Cardiac fibroblast (primary cell): Measurements from ENCODE around the gene MYH2.

Experiments
- DNase-seq, 2 donors: peaks; one replicate each; pipeline versions ENCODE4 v3.0.0 to v3.0.0-alpha.2; 2010; ENCODE audit warnings: low read depth in 2 of 2
- H3K4me3 ChIP-seq, 2 donors: replicated peaks in 1 of 2; 1 replicate in 1 of 2; 2 replicates in 1 of 2; pipeline ENCODE4 v1.5.1; 2011; ENCODE audit warnings: low read depth in 2 of 2, low read length in 2 of 2, mild to moderate bottlenecking in 2 of 2, moderate library complexity in 1 of 2
- CTCF ChIP-seq: IDR thresholded peaks from one replicate; pipeline ENCODE4 v1.5.1; 2011; ENCODE audit warnings: low read depth, mild to moderate bottlenecking, low read length, inconsistent platforms

Gene MYH2

GRCh38 chr17:10549096-10549842 is at the start of gene MYH2:
Gene MYH2 (minus strand): TSS chr17:10549658. CDS start chr17:10547920, 1,738 bp downstream.
- no peak for TF ChIP-seq CTCF

DNA sequence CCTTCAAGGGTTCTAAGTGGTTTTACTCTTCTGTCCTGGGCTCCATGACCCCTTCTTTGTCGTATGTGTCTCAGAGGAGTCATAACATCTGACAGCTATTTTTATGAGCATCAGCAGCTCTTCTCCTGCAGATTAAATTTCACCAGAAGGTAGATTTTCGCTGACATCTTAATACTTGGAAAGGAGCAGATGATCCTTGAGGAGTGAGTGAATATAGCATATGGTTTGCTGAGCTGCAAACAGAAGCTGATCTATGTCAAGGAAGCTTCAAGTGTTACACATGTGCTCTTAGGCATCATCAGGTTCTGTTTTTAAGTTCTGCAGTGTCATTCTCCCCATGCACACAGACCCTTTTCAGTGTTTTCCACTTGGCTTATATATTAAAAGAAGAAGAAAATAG is 49.2 kb upstream of the MYH2 start:
- no peak overlapping the region for H3K4me3 ChIP-seq
- TF ChIP-seq CTCF: no peak
- no peak for DNase-seq

More at GRCh38 chr17:10549096-10549842, at the start of gene MYH2:
- no peak for DNase-seq
- H3K4me3 ChIP-seq: no peak within 1 kb of the TSS

DNA sequence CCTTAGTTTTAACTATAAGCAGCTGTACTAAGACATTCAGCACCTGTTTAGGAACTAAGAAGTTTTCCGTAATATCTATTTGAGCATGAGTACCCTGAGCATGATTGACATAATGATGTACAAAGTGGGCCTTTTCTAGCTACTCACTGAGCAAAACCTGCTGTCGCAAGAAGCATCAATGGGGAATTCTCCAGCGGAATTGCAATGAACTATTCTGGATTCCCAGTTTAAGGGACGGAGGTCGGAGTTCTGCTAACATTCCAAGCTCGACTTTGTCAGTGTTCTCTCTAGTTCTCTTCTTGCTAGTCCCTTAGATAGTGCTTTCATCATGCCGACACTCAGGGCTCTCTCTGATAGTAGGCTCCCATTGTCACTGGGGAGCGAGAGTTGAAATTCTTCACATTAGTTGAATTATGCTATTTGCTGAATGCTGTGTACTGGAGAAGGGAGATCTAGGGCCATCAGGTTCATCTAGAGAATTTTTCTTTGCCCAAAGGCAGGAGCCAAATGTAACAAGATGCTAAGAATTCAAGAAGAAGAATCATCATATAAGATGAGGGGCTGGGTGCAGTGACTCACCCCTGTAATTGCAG is 40.2 kb upstream of the MYH2 start:
- no peak overlapping the region for H3K4me3 ChIP-seq
- DNase-seq: no peak
- no peak for TF ChIP-seq CTCF

DNA sequence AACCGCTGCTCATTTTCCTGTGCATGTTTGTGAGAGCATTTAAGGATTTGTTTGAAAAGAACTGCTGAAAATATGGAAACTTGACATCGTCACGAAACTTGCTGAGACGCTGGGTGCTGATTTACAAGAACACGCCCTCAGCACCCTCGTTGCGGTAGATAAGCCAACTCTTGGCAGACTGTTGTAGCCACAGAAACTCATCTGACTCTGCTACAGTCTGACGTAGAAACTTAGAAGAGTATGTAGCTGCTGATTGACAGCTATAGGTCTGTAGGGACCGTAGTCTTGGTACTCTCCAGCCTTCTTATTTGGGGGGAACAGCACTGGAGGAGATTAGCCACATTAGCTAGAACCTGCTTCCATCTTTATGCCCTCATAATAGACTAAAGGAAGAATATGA is 36.1 kb upstream of the MYH2 start:
- no peak overlapping the region for H3K4me3 ChIP-seq
- TF ChIP-seq CTCF: no peak
- DNase-seq: no peak

- no peak overlapping the region for H3K4me3 ChIP-seq
- TF ChIP-seq CTCF: no peak
- no peak for DNase-seq
Measured at GRCh38 chr17:10583834-10584233, 34.4 kb upstream of the MYH2 start.

DNA sequence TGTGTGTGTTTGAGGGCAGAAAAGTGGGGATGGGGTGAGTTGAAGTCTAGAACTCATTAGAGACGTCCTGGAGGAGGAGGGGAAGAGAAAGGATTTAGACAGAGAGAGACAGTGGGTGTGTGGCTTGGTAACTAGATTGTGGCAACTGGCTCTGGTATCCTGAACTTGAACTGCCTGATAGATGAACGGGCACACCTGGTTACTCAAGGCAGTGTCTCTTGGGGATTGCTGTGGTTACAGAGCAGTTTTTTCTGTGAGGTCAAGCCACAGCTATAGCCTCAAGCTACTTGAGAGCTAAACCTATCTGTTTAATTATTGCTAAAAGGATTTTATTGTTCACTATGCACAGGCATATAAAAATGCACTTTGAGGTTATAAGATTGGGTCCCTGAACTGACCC is 29.8 kb upstream of the MYH2 start:
- H3K4me3 ChIP-seq: no peak overlapping the region
- DNase-seq: no peak
- TF ChIP-seq CTCF: no peak

DNA sequence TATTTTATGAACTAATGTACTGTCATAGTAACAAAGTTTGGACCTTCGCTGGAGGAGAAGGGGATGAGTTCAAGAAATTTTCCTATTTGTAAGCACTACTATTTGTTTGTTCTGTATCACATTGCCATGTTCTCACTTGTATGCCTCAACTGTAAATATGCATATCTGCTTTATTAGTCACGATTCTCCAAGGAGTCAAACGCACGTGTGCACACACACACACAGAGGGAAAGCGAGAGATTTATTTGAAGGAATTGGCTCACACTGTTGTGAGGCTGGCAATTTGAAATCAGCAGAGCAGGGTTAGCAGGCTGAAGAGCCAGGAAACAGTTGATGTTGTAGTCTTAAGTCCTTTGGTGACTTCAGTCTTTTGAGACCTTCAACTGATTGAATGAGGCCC is 24.9 kb upstream of the MYH2 start:
- no peak overlapping the region for H3K4me3 ChIP-seq
- DNase-seq: no peak
- no peak for TF ChIP-seq CTCF
